Sigmoid colon (tissue), 7 donors: Measurements from ENCODE around the gene SP3. TPM values are rescaled to one million over a fixed set of nuclear protein-coding genes. Genes with fewer than 3 reads are reported as not detected.

ENCODE experiments used
- DNase-seq: peaks from one replicate; pipeline ENCODE4 v3.0.0-alpha.2; 2019
- H3K27ac ChIP-seq, 4 donors: fragments of 200-600 bp; sonication (generic); one replicate each; pipeline ENCODE4 v1.5.1; 2016 to 2019; ENCODE audit warnings: mild to moderate bottlenecking in 1 of 4
- H3K27me3 ChIP-seq, 3 donors: fragments of 200-600 bp; sonication (generic); one replicate each; pipeline ENCODE4 v1.5.1; 2019; ENCODE audit warnings: mild to moderate bottlenecking in 1 of 3
- H3K36me3 ChIP-seq, 4 donors: fragments of 200-600 bp; sonication (generic); one replicate each; pipeline ENCODE4 v1.5.1; 2016 to 2019
- H3K4me1 ChIP-seq, 4 donors: fragments of 200-600 bp; sonication (generic); one replicate each; pipeline ENCODE4 v1.5.1; 2017 to 2019
- H3K4me3 ChIP-seq, 4 donors: fragments of 200-600 bp; sonication (generic); one replicate each; pipeline ENCODE4 v1.5.1; 2017 to 2019; ENCODE audit warnings: mild to moderate bottlenecking in 2 of 4, moderate library complexity in 1 of 4
- H3K9me3 ChIP-seq, 4 donors: fragments of 200-600 bp in 3 of 4; sonication (generic) in 3 of 4; one replicate each; pipeline versions ENCODE4 v1.5.1 to v1.6.1; 2013 to 2019
- EP300 ChIP-seq, 4 donors: sonication (generic); formaldehyde crosslinking; IDR thresholded peaks; one replicate each; pipeline ENCODE4 v1.6.1; 2017; ENCODE audit warnings: antibody characterized with exemption in 4 of 4
- POLR2A ChIP-seq, 2 donors: fragments of 450-650 bp; IDR thresholded peaks; one replicate each; pipeline ENCODE4 v1.6.1; 2016; ENCODE audit warnings: antibody characterized with exemption in 2 of 2, mild to moderate bottlenecking in 2 of 2, moderate library complexity in 2 of 2
- POLR2AphosphoS5 ChIP-seq, 4 donors: sonication (generic); formaldehyde crosslinking; IDR thresholded peaks; one replicate each; pipeline ENCODE4 v1.6.1; 2017; ENCODE audit warnings: antibody characterized with exemption in 4 of 4
- WGBS, 2 donors: extraction: QIAGEN DNeasy Blood & Tissue Kit; methylation state at CpG; one replicate each; pipeline ENCODE4 v1.1.7; 2013; 5-methylcytosine and 5-hydroxymethylcytosine counted together
- intact Hi-C: fragments of 100-400 bp; cut with DNase I; formaldehyde crosslinking; loops from one replicate; pipeline ENCODE4 v1.15.1; 2023
- polyA plus RNA-seq, 3 donors: library from polyadenylated mRNA; stranded (reverse); fragments of 200-250 nt; gene quantifications; one replicate each; pipeline ENCODE4 v1.2.3, GENCODE V29; 2013
- total RNA-seq, 4 donors: library from RNA; depleted of rRNA; stranded (reverse); fragments of >200 nt; gene quantifications; one replicate each; pipeline ENCODE4 v1.1.0, GENCODE V29; 2016
- TF ChIP-seq, protein P1 (sequence below), 4 experiments: fragments of 450-650 bp in 3 of 4; fragments of 200-600 bp in 1 of 4; IDR thresholded peaks; one replicate each; pipeline ENCODE4 v1.5.1; 2016 to 2019; ENCODE audit warnings: antibody characterized with exemption in 4 of 4, mild to moderate bottlenecking in 3 of 4, moderate library complexity in 2 of 4
- donor health status: healthy with polysubstance abuse.
- donor health status: Bipolar disorder and iron deficiency.
- donor health status: healthy.

SP3 gene
- total and polyA plus RNA-seq, 7 donors, result 24.6 to 120 (median 67.9) TPM

DNA sequence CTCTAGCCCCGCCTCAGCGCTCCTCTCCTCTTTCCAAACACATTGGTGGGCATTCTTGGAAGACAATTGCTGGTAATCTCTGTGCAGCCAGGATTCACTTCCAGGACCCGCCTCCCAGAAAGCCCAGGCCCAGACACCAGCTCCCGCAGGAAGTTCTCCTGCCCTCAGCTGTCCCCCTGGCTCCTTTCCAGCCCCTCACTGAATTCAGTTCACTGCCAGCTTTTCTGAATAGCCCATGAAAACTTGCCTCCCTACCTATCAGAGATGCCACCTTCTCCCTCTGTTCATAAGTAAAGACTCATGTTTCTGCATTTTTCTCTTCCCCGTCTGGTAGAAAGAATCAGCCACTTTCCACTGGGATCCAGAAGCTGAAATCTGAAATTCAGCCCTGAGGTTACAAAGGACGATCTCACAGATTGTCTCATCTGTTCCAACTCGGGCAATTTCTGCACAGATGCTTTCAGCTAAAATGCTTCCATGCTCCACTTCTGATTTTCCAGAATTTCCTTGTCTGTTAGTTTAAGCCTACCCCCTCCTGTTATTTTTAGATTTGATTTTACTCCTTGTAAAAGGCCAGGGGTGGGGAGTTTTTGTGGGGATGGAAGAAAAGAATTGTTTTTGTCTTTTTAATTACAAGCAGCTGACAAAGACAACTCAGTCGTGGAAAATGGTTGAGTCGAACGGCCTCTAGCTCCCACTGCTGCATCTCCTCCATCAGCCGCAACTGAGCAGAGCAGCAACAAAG lies 98.1 kb downstream of the SP3 start:
- no peak for DNase-seq
- WGBS, 2 donors, result 78 to 84% methylated on average over 11 of the region's 11 CpGs
- H3K36me3 ChIP-seq, result no peaks in the 10 kb centered on the region
- H3K27ac ChIP-seq, result no peak overlapping the region
- H3K27me3 ChIP-seq, result no peaks in the 10 kb centered on the region
- intact Hi-C loops, result no loop called here
- H3K9me3 ChIP-seq, result no peaks in the 10 kb centered on the region
- no peak overlapping the region for H3K4me3 ChIP-seq
- no peaks in the 10 kb centered on the region for H3K4me1 ChIP-seq
- TF ChIP-seq POLR2A (IDR thresholded peaks at IDR 0.05) (no peak), POLR2AphosphoS5 (IDR thresholded peaks at IDR 0.05) (no peak), EP300 (IDR thresholded peaks at IDR 0.05) (no peak)
- TF ChIP-seq, protein P1, sequence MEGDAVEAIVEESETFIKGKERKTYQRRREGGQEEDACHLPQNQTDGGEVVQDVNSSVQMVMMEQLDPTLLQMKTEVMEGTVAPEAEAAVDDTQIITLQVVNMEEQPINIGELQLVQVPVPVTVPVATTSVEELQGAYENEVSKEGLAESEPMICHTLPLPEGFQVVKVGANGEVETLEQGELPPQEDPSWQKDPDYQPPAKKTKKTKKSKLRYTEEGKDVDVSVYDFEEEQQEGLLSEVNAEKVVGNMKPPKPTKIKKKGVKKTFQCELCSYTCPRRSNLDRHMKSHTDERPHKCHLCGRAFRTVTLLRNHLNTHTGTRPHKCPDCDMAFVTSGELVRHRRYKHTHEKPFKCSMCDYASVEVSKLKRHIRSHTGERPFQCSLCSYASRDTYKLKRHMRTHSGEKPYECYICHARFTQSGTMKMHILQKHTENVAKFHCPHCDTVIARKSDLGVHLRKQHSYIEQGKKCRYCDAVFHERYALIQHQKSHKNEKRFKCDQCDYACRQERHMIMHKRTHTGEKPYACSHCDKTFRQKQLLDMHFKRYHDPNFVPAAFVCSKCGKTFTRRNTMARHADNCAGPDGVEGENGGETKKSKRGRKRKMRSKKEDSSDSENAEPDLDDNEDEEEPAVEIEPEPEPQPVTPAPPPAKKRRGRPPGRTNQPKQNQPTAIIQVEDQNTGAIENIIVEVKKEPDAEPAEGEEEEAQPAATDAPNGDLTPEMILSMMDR (IDR thresholded peaks at IDR 0.05), result no peak

DNA sequence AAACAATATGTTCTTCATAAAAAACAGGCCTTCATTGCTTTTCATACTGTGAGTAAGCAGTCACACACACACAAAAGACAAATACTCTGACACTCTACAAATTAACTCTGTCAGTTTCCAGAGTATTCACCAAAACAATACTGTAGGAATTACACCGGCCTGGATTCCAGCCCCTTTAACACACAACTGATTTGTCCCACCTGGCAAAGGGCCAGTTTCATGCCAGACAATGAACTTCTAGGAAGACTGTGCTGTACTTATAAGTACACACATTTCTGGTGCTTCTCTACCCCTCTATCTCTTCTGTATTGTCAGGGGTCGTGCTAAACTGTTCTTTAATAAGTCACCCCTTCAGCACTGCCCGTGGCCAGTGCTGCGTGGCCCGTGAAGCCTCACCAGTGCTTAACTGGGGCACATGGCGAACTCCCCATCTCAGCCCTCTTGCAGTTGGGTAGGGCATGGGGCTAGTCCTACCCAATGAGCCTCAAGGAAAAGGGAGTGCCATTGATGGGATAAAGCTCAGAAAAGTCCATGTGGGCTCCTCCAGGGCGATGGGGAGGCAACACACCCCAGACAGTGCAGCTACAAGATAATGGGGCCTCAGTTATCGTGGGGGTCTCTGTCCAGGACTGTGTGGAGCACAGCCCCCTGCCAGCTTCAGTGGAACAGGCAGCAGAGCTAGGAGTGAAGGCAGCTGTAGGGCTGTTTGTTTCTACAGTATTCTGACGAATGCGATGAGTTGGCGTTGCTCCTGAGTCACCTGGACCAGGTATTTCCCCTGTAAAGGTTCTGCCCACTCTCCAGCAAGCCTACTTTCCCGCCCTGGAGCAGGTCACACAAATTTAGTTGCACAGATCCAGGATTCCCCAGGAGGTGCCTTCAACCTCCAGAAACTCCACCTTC lies 99.0 kb downstream of the SP3 start:
- no peaks in the 10 kb centered on the region for H3K4me1 ChIP-seq
- H3K9me3 ChIP-seq, result no peaks in the 10 kb centered on the region
- TF ChIP-seq, protein P1 (IDR thresholded peaks at IDR 0.05), result no peak
- TF ChIP-seq POLR2A (IDR thresholded peaks at IDR 0.05), result no peak
- DNase-seq, result no peak
- no peaks in the 10 kb centered on the region for H3K27me3 ChIP-seq
- H3K36me3 ChIP-seq, result no peaks in the 10 kb centered on the region
- WGBS, 2 donors, result 91 to 92% methylated on average over 12 of the region's 12 CpGs
- no peak overlapping the region for H3K4me3 ChIP-seq
- intact Hi-C loops, result no loop called here
- H3K27ac ChIP-seq, result no peak overlapping the region

DNA sequence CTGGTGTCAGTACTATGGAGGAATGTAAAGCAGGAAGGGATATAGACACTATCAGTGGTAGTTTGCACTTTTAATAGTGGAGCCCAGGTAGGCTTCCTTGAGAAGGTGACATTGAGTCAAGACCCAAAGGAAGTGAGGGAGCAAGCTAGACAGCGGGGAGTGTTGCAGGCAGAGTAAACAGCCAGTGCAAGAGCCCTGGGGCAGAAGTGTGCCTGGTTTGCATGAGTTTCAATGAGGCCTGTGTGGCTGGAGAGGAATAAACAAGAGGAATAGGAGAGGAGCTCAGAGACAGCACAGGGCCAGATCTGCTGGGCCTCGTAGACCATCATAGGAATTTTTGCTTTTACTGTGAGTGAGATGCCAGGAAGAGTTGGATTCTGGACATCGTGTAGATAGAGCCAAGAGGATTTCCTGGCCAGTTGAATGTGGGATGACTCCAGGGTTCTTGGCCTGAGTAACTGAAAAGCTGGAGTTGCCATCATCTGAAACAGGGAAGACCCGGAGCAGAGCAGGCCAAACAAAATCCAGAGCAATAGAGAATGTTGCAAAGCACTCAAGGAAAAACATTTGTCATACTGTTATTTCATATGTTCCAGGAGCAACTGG lies 102.5 kb downstream of the SP3 start:
- 84 to 89% methylated on average over 4 of the region's 4 CpGs for WGBS, 2 donors
- Histone ChIP-seq H3K27me3 (no peaks in the 10 kb centered on the region), H3K36me3 (no peaks in the 10 kb centered on the region), H3K9me3 (no peaks in the 10 kb centered on the region), H3K4me1 (no peaks in the 10 kb centered on the region), H3K4me3 (no peak overlapping the region), H3K27ac (no peak overlapping the region)
- DNase-seq, result no peak
- intact Hi-C loops, result no loop called here
- TF ChIP-seq POLR2A (IDR thresholded peaks at IDR 0.05), result no peak
- TF ChIP-seq, protein P1 (IDR thresholded peaks at IDR 0.05), result no peak
- peak in 1 of 4 donors; percentile 13 for TF ChIP-seq POLR2AphosphoS5 (IDR thresholded peaks at IDR 0.05)
- no peak for TF ChIP-seq EP300 (IDR thresholded peaks at IDR 0.05)

DNA sequence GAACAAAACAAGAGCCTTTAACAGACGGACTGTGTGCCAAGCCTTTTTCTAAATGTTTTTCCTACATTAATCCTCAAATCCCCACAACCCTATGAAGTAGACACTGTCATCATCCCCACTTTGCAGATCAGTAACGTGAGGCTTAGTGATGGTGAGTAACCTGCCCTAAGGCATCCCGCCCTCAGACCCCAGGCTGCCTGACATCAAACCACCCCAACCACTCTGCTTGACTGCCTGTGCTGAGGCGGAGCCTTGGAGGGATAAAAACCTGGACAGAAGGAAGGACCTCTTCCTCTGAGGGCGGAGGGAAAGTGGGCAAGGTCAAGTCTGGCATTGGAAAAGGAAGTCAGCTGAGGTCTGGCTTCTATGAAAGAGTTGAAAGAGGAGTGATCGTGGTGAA lies 104.6 kb downstream of the SP3 start:
- WGBS, 2 donors, result 73 to 84% methylated on average over 6 of the region's 6 CpGs
- Histone ChIP-seq H3K27me3 (no peaks in the 10 kb centered on the region), H3K36me3 (no peaks in the 10 kb centered on the region), H3K9me3 (no peaks in the 10 kb centered on the region), H3K4me1 (no peaks in the 10 kb centered on the region), H3K27ac (no peak overlapping the region), H3K4me3 (no peak overlapping the region)
- no peak for TF ChIP-seq EP300 (IDR thresholded peaks at IDR 0.05)
- TF ChIP-seq POLR2A (IDR thresholded peaks at IDR 0.05), result no peak
- TF ChIP-seq POLR2AphosphoS5 (IDR thresholded peaks at IDR 0.05), result no peak
- TF ChIP-seq, protein P1 (IDR thresholded peaks at IDR 0.05), result no peak
- DNase-seq, result no peak
- intact Hi-C loops, result no loop called here
